ENCODE results near the gene CD300A. TPM values are rescaled to one million over a fixed set of nuclear protein-coding genes. Genes with fewer than 3 reads are reported as not detected.

Gene CD300A
- total RNA-seq, 1 donor from 2014 or later = not detected

DNA sequence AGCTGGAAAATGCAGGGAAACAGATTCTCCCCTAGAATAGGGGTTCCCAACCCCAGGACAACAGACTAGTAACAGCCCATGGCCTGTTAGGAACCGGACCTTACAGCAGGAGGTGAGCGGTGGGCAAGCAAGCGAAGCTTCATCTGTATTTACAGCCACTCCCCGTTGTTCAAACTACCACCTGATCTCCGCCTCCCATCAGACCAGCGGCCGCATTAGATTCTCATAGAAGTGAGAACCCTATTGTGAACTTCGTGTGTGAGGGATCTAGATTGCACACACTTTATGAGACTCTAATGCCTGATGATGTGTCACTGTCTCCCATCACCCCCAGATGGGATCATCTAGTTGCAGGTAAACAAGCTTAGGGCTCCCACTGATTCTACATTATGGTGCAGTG is 61.3 kb downstream of the CD300A start:
- no peaks in the 10 kb centered on the region for H3K36me3 Mint-ChIP-seq (ENCODE audit: unreplicated experiment)
- DNase-seq (ENCODE audit: extremely low spot score, unreplicated experiment) = no peak
- TF ChIP-seq, protein P1, sequence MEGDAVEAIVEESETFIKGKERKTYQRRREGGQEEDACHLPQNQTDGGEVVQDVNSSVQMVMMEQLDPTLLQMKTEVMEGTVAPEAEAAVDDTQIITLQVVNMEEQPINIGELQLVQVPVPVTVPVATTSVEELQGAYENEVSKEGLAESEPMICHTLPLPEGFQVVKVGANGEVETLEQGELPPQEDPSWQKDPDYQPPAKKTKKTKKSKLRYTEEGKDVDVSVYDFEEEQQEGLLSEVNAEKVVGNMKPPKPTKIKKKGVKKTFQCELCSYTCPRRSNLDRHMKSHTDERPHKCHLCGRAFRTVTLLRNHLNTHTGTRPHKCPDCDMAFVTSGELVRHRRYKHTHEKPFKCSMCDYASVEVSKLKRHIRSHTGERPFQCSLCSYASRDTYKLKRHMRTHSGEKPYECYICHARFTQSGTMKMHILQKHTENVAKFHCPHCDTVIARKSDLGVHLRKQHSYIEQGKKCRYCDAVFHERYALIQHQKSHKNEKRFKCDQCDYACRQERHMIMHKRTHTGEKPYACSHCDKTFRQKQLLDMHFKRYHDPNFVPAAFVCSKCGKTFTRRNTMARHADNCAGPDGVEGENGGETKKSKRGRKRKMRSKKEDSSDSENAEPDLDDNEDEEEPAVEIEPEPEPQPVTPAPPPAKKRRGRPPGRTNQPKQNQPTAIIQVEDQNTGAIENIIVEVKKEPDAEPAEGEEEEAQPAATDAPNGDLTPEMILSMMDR (IDR thresholded peaks at IDR 0.05) = no peak
- no peaks in the 10 kb centered on the region for H3K27me3 Mint-ChIP-seq (ENCODE audit: unreplicated experiment)
- no peaks in the 10 kb centered on the region for H3K9me3 Mint-ChIP-seq (ENCODE audit: unreplicated experiment)
- H3K4me1 Mint-ChIP-seq (ENCODE audit: unreplicated experiment) = no peaks in the 10 kb centered on the region
- H3K27ac Mint-ChIP-seq (ENCODE audit: unreplicated experiment) = no peak overlapping the region
- H3K4me3 Mint-ChIP-seq (ENCODE audit: unreplicated experiment) = no peak overlapping the region

DNA sequence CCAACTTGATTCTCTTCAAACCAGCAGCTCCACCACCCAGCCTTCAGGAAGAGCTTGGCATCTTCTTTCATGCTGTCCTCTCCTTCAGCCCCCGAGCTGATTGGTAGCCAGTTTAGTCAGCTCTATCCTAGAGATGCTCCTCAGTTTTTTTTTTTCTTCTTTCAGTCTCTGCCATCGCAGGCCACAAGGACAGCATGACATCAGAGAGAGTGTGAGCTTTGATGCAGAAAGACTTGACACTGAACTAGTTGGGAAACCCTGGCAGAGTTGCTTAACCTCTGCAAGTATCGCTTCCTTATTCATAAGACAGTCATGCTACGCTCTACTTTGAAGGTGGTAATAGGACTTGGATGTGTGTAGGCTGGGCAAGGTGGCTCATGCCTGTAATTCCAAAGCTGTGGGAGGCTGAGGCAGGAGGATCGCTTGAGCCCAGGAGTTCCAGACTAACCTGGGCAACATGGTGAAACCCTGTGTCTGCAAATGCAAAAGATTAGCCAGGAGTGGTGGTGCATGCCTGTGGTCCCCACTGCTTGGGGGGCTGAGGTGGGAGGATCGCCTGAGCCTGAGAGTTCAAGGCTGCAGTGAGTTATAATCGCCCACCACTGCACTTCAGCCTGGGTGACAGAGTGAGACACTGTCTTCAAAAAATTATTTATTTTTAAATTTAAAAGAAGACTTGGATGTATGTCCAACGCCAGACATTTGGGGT is 62.2 kb downstream of the CD300A start:
- Mint-ChIP-seq H3K36me3 (ENCODE audit: unreplicated experiment) (no peaks in the 10 kb centered on the region), H3K27me3 (ENCODE audit: unreplicated experiment) (no peaks in the 10 kb centered on the region), H3K27ac (ENCODE audit: unreplicated experiment) (no peak overlapping the region), H3K4me3 (ENCODE audit: unreplicated experiment) (no peak overlapping the region), H3K4me1 (ENCODE audit: unreplicated experiment) (no peaks in the 10 kb centered on the region), H3K9me3 (ENCODE audit: unreplicated experiment) (no peaks in the 10 kb centered on the region)
- DNase-seq (ENCODE audit: extremely low spot score, unreplicated experiment) = peak; percentile 75
- TF ChIP-seq, protein P1 (IDR thresholded peaks at IDR 0.05) = no peak

DNA sequence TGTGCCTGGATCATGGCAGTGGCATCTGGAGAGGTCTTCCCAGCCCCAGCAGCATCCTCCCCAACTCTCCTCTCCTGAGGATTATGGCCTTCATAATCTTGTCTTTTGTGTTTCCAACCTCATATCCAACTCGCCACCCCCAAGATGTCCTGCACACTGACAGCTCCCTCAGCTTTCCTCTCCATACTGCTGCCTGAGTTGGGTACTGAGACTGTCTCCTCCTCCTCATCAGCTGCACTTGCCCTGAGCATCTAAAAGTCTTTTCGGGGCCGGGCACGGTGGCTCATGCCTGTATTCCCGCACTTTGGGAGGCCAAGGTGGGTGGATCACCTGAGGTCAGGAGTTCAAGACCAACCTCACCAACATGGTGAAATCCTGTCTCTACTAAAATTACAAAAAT is 62.8 kb downstream of the CD300A start:
- Mint-ChIP-seq H3K27ac (ENCODE audit: unreplicated experiment) (no peak overlapping the region), H3K36me3 (ENCODE audit: unreplicated experiment) (no peaks in the 10 kb centered on the region), H3K4me3 (ENCODE audit: unreplicated experiment) (no peak overlapping the region), H3K9me3 (ENCODE audit: unreplicated experiment) (no peaks in the 10 kb centered on the region), H3K4me1 (ENCODE audit: unreplicated experiment) (no peaks in the 10 kb centered on the region), H3K27me3 (ENCODE audit: unreplicated experiment) (no peaks in the 10 kb centered on the region)
- DNase-seq (ENCODE audit: extremely low spot score, unreplicated experiment) = peak; percentile 67
- TF ChIP-seq, protein P1 (IDR thresholded peaks at IDR 0.05) = no peak

DNA sequence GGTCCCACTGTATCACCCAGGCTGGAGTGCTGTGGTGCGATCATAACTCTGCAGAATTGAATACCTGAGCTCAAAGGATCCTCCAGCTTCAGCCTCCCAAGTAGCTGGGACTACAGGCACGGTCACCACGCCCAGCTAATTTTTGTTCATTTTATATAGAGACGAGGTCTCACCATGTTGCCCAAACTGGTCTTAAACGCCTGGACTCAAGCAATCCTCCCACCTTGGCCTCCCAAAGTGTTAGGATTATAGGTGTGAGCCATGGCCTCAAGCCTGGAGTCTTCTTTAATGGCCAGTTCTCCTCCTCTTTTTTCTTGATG is 64.4 kb downstream of the CD300A start:
- Mint-ChIP-seq H3K27me3 (ENCODE audit: unreplicated experiment) (no peaks in the 10 kb centered on the region), H3K36me3 (ENCODE audit: unreplicated experiment) (no peaks in the 10 kb centered on the region), H3K9me3 (ENCODE audit: unreplicated experiment) (no peaks in the 10 kb centered on the region), H3K4me1 (ENCODE audit: unreplicated experiment) (no peaks in the 10 kb centered on the region), H3K27ac (ENCODE audit: unreplicated experiment) (no peak overlapping the region), H3K4me3 (ENCODE audit: unreplicated experiment) (no peak overlapping the region)
- DNase-seq (ENCODE audit: extremely low spot score, unreplicated experiment) = peak; percentile 30
- TF ChIP-seq, protein P1 (IDR thresholded peaks at IDR 0.05) = no peak

DNA sequence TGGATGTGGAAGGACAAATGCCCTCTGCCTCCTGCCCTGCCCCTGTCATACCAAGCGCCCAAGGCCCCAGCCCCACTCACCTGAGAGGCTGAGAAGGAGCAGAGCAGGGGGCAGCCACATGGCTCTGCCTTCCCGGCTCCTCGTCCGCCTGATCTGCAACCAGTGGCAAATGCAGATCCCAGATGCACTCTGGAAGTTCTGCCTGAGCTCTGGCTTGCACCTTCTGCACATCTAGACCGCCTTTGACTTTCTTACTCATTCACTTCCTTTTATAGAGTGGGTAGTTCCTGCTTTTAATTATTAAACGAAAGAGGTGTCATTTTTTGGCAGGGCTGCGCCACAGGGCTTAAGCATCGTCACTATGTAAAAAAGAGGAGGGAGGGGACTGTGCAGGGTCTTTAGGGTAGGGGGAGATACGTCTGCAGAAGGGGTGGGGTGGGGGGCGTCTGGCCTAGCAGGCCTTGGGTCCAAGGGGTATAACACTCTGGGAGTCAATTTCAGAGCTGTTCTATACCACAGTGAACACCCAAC is 64.9 kb downstream of the CD300A start, which contains the start of gene CD300LB:
TSS of gene CD300LB (minus strand) at position 245 of the 531 bp plus-strand sequence. CDS start at position 120, 125 bp downstream.
- Mint-ChIP-seq H3K4me3 (ENCODE audit: unreplicated experiment) (no peak within 1 kb of the TSS), H3K27ac (ENCODE audit: unreplicated experiment) (no peak within 1 kb of the TSS), H3K36me3 (ENCODE audit: unreplicated experiment) (no peaks in the 10 kb centered on the region), H3K4me1 (ENCODE audit: unreplicated experiment) (no peaks in the 10 kb centered on the region), H3K9me3 (ENCODE audit: unreplicated experiment) (no peaks in the 10 kb centered on the region), H3K27me3 (ENCODE audit: unreplicated experiment) (no peaks in the 10 kb centered on the region)
- DNase-seq (ENCODE audit: extremely low spot score, unreplicated experiment) = peak; percentile 71
- TF ChIP-seq, protein P1 (IDR thresholded peaks at IDR 0.05) = no peak

All from osteocyte (in vitro differentiated cells).